Measurements from ENCODE around the gene FADS3.

GRCh38 chr11:61922539-61922938 lies 31.2 kb upstream of the FADS3 start:
- TF ChIP-seq CTCF (conservative IDR thresholded peaks at IDR 0.05 in 1 of 2, IDR thresholded peaks at IDR 0.05 in 1 of 2; ENCODE audit: low read depth in 1 of 2, low read length in 2 of 2) (no peak), EZH2 (IDR thresholded peaks at IDR 0.05; ENCODE audit: low read length, missing control alignments) (no peak)

Data from fibroblast of lung (primary cell).